BLaER1 treated with 17β-estradiol and CSF1 and Interleukin-3, amounts not matched to agents 10 nM and 100 nM (cell line): ENCODE data around the gene LRIT2.

ENCODE experiments used
- H3K27ac ChIP-seq, 11 experiments: shearing (Covaris generic); formaldehyde crosslinking; 2 replicates each; pipeline ENCODE4 v1.8.1; 2022
- H3K27me3 ChIP-seq, 11 experiments: shearing (Covaris generic); formaldehyde crosslinking; 2 replicates each; pipeline ENCODE4 v1.8.1; 2022
- H3K36me3 ChIP-seq, 11 experiments: shearing (Covaris generic); formaldehyde crosslinking; 2 replicates each; pipeline ENCODE4 v1.8.1; 2022
- H3K4me1 ChIP-seq, 10 experiments: shearing (Covaris generic); formaldehyde crosslinking; 2 replicates each; pipeline ENCODE4 v1.8.1; 2022
- H3K4me2 ChIP-seq, 11 experiments: shearing (Covaris generic); formaldehyde crosslinking; 2 replicates each; pipeline ENCODE4 v1.8.1; 2022
- H3K4me3 ChIP-seq, 10 experiments: shearing (Covaris generic); formaldehyde crosslinking; 2 replicates each; pipeline ENCODE4 v1.8.1; 2022
- H3K9ac ChIP-seq, 11 experiments: shearing (Covaris generic); formaldehyde crosslinking; 2 replicates each; pipeline ENCODE4 v1.8.1; 2022
- H3K9me3 ChIP-seq, 11 experiments: shearing (Covaris generic); formaldehyde crosslinking; replicated peaks in 1 of 11; 2 replicates each; pipeline ENCODE4 v1.8.1; 2022
- H4K20me1 ChIP-seq, 11 experiments: shearing (Covaris generic); formaldehyde crosslinking; 2 replicates each; pipeline ENCODE4 v1.8.1; 2022
- Cebpa-rat ChIP-seq, 11 experiments: shearing (Covaris generic); IDR thresholded peaks; 2 replicates each; pipeline ENCODE4 v1.8.1; 2022

The LRIT2 gene

DNA sequence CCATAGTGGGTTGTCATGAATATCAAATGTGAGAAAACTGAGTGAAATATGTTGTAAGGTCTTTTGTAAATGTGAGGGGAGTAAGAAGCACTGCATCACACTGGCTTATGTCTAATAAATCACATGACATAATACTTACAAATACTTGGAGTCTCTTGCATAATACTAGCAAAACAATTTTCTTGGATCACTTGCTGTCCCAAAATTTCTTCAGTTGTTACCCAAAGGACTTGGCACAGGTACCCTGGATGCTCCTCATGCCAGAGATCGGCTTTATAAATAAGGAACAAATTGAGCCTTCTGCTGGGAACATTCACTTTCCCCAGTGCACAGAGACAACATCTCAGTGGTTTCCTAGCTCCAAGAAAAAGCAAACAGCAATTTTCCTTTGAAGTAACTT is 5.0 kb upstream of the LRIT2 start:
- Histone ChIP-seq H3K9ac (no peak overlapping the region), H3K27ac (no peak overlapping the region), H3K27me3 (no peaks in the 10 kb centered on the region), H3K4me3 (no peak overlapping the region), H3K9me3 (peaks cover 0 to 6% (median 0%) of the 10 kb centered on the region in 11 experiments; a peak in 2 of 22 replicates), H3K4me1 (no peaks in the 10 kb centered on the region), H4K20me1 (no peaks in the 10 kb centered on the region), H3K36me3 (no peaks in the 10 kb centered on the region), H3K4me2 (no peak overlapping the region)
- TF ChIP-seq Cebpa-rat (IDR thresholded peaks at IDR 0.05) = no peak

GRCh38 chr10:84227810-84228209 is 2.5 kb upstream of the LRIT2 start:
- Histone ChIP-seq H4K20me1 (no peaks in the 10 kb centered on the region), H3K9me3 (peaks cover 0 to 6% (median 0%) of the 10 kb centered on the region in 11 experiments; a peak in 2 of 22 replicates), H3K4me1 (no peaks in the 10 kb centered on the region), H3K27ac (no peak overlapping the region), H3K9ac (no peak overlapping the region), H3K4me3 (no peak overlapping the region), H3K36me3 (no peaks in the 10 kb centered on the region), H3K27me3 (no peaks in the 10 kb centered on the region), H3K4me2 (no peak overlapping the region)
- no peak for TF ChIP-seq Cebpa-rat (IDR thresholded peaks at IDR 0.05)

- no peak overlapping the region for H3K27ac ChIP-seq
- peaks cover 0 to 6% (median 0%) of the 10 kb centered on the region in 11 experiments; a peak in 2 of 22 replicates for H3K9me3 ChIP-seq
These were observed 1.3 kb upstream of the LRIT2 start for GRCh38 chr10:84226616-84227015.

DNA sequence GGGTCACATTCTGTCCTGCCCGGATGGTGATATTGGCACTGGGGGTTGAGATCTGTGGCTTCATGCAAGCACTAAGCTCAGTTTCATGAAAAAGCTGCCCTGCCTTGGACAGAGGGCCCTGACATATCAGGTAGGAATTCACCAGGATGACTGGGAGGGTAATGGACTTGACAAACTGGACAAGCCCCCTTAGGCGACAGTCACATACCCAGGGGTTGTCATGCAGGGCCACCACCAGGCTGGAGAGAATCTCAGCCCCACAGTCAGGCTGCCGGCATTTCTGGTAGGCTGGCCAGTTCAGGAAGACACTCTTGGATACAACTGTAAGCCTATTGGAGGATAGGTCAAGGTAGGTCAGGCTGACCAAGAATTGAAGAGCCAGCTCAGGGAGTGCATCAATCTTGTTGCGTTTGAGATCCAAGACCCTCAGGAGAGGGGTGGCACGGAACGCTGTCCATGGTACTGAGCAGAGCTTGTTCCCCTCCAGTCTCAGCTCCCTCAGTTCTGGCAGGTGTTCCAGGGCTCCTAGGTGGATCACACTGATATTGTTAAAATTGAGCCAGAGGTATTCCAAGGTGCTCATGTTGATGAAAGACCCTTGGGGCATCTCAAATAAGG is 824 bp downstream of the LRIT2 start:
- no peak overlapping the region for H3K27ac ChIP-seq
- H3K9ac ChIP-seq = no peak overlapping the region
- no peak for TF ChIP-seq Cebpa-rat (IDR thresholded peaks at IDR 0.05)
- H3K4me2 ChIP-seq = no peak overlapping the region
- no peak overlapping the region for H3K4me3 ChIP-seq
- no peaks in the 10 kb centered on the region for H4K20me1 ChIP-seq
- H3K36me3 ChIP-seq = no peaks in the 10 kb centered on the region
- H3K4me1 ChIP-seq = no peaks in the 10 kb centered on the region
- no peaks in the 10 kb centered on the region for H3K27me3 ChIP-seq
- peaks cover under 1 to 10% (median 3%) of the 10 kb centered on the region in 11 experiments; a peak in 16 of 22 replicates for H3K9me3 ChIP-seq

More at GRCh38 chr10:84226616-84227015, 1.3 kb upstream of the LRIT2 start:
- H3K4me3 ChIP-seq = no peak overlapping the region
- H3K36me3 ChIP-seq = no peaks in the 10 kb centered on the region
- H3K9ac ChIP-seq = no peak overlapping the region
- no peaks in the 10 kb centered on the region for H3K27me3 ChIP-seq
- H4K20me1 ChIP-seq = no peaks in the 10 kb centered on the region
- TF ChIP-seq Cebpa-rat (IDR thresholded peaks at IDR 0.05) = no peak
- H3K4me1 ChIP-seq = no peaks in the 10 kb centered on the region
- H3K4me2 ChIP-seq = no peak overlapping the region

- no peaks in the 10 kb centered on the region for H3K27me3 ChIP-seq
- TF ChIP-seq Cebpa-rat (IDR thresholded peaks at IDR 0.05) = no peak
- H4K20me1 ChIP-seq = no peaks in the 10 kb centered on the region
These were observed 3.4 kb downstream of the LRIT2 start for GRCh38 chr10:84221916-84222315.

DNA sequence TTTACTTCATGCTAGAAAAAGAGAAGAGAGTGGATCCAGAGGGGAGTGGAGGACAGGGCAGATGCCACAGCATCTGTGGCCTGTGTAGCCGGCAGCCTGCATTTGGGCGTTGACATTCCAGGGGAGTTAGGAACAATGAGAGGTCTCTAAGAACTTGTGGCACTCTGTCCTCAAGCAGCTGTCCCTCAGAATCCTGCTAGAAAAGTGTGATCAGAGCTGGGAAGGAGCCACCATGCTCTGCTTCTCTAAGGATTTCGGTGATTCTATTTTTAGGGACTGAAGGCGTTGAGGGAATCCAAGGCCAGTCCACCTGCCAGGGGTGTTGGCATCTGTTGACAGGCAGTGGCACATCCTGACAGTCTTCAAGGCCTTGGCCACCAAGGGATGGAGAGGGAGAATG is 7.6 kb downstream of the LRIT2 start:
- H3K27ac ChIP-seq = no peak overlapping the region
- H3K27me3 ChIP-seq = no peaks in the 10 kb centered on the region
- H3K9me3 ChIP-seq = peaks cover 4 to 17% (median 8%) of the 10 kb centered on the region in 11 experiments; a peak in 16 of 22 replicates
- no peak overlapping the region for H3K4me2 ChIP-seq
- no peak overlapping the region for H3K9ac ChIP-seq
- H4K20me1 ChIP-seq = no peaks in the 10 kb centered on the region
- no peaks in the 10 kb centered on the region for H3K36me3 ChIP-seq
- TF ChIP-seq Cebpa-rat (IDR thresholded peaks at IDR 0.05) = no peak
- H3K4me3 ChIP-seq = no peak overlapping the region
- H3K4me1 ChIP-seq = no peaks in the 10 kb centered on the region

More at GRCh38 chr10:84221916-84222315, 3.4 kb downstream of the LRIT2 start:
- no peak overlapping the region for H3K9ac ChIP-seq
- H3K27ac ChIP-seq = no peak overlapping the region
- no peaks in the 10 kb centered on the region for H3K4me1 ChIP-seq
- H3K4me3 ChIP-seq = no peak overlapping the region
- peaks cover 4 to 17% (median 8%) of the 10 kb centered on the region in 11 experiments; a peak in 16 of 22 replicates for H3K9me3 ChIP-seq
- no peaks in the 10 kb centered on the region for H3K36me3 ChIP-seq
- no peak overlapping the region for H3K4me2 ChIP-seq

DNA sequence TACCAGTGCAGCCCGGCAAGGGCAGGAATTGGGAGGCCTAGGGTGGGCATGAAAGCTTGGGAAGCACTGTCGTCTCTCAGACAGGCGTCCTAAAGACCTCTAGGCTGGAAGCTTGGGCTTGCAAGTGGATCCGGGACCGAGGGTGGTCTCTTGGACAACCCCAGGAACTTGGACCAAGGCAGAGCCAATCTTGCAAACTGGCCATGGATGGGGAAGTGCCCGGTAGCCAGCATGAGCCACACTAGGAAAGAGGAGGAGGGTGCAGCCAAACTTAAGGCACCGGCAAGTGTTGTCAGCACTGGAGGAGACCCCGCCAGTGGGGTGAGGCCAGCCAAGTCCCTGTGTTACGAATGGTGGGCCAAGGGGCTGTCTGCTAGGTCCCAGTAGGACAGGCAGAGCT is 8.5 kb downstream of the LRIT2 start:
- Histone ChIP-seq H4K20me1 (no peaks in the 10 kb centered on the region), H3K4me2 (no peak overlapping the region), H3K36me3 (no peaks in the 10 kb centered on the region), H3K9me3 (peaks cover 4 to 17% (median 8%) of the 10 kb centered on the region in 11 experiments; a peak in 16 of 22 replicates), H3K9ac (no peak overlapping the region), H3K4me3 (no peak overlapping the region), H3K27ac (no peak overlapping the region), H3K4me1 (no peaks in the 10 kb centered on the region), H3K27me3 (no peaks in the 10 kb centered on the region)
- no peak for TF ChIP-seq Cebpa-rat (IDR thresholded peaks at IDR 0.05)

GRCh38 chr10:84214612-84215235 is 10.6 kb downstream of the LRIT2 start:
- Histone ChIP-seq H3K4me1 (no peaks in the 10 kb centered on the region), H3K27me3 (no peaks in the 10 kb centered on the region), H4K20me1 (no peaks in the 10 kb centered on the region; a peak in 1 of 22 replicates), H3K4me3 (no peak overlapping the region), H3K4me2 (no peak overlapping the region), H3K36me3 (no peaks in the 10 kb centered on the region), H3K9ac (no peak overlapping the region), H3K27ac (no peak overlapping the region), H3K9me3 (peaks cover 4 to 9% (median 8%) of the 10 kb centered on the region in 11 experiments; a peak in 16 of 22 replicates)
- no peak for TF ChIP-seq Cebpa-rat (IDR thresholded peaks at IDR 0.05)

DNA sequence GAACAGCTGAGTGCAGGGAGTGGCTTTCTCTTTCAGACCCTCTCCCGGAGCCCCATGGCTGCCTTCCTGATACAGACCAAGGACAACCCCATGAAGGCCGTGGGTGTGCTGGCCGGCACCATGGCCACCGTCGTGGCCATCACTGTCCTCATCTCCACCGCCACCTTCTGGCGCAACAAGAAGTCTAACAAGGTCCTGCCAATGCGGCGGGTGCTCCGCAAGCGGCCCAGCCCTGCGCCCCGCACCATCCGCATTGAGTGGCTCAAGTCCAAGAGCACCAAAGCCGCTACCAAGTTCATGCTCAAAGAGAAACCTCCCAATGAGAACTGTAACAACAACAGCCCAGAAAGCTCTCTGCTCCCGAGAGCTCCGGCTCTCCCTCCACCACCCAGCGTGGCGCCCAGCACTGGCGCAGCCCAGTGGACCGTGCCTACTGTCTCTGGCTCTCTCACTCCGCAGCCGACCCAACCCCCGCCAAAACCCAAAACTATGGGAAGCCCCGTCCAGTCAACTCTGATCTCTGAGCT is 11.2 kb downstream of the LRIT2 start:
- Histone ChIP-seq H3K4me2 (no peak overlapping the region), H3K27me3 (no peaks in the 10 kb centered on the region), H3K4me1 (no peaks in the 10 kb centered on the region), H4K20me1 (no peaks in the 10 kb centered on the region; a peak in 1 of 22 replicates), H3K9me3 (peaks cover 0 to 3% (median 2%) of the 10 kb centered on the region in 11 experiments; a peak in 12 of 22 replicates), H3K9ac (no peak overlapping the region), H3K4me3 (no peak overlapping the region), H3K36me3 (no peaks in the 10 kb centered on the region), H3K27ac (no peak overlapping the region)
- no peak for TF ChIP-seq Cebpa-rat (IDR thresholded peaks at IDR 0.05)
